HEK293 (cell line): ENCODE data around the gene TMIGD2.

ENCODE experiments used
- GFI1B ChIP-seq: fragments of 450-650 bp; formaldehyde crosslinking; IDR thresholded peaks from 2 replicates; pipeline ENCODE4 v1.5.1; 2016; ENCODE audit warnings: missing biosample characterization, missing genetic modification characterization
- GLI4 ChIP-seq: fragments of 450-650 bp; formaldehyde crosslinking; IDR thresholded peaks from 2 replicates; pipeline ENCODE4 v1.5.1; 2016; ENCODE audit warnings: missing biosample characterization, missing genetic modification characterization
- ZBTB1 ChIP-seq: fragments of 450-650 bp; formaldehyde crosslinking; IDR thresholded peaks from 2 replicates; pipeline ENCODE4 v1.5.1; 2016; ENCODE audit warnings: missing biosample characterization, missing genetic modification characterization
- ZBTB20 ChIP-seq: fragments of 450-650 bp; formaldehyde crosslinking; IDR thresholded peaks from 2 replicates; pipeline ENCODE4 v1.5.1; 2016; ENCODE audit warnings: missing biosample characterization, missing genetic modification characterization
- ZEB2 ChIP-seq: fragments of 450-650 bp; formaldehyde crosslinking; IDR thresholded peaks from 2 replicates; pipeline ENCODE4 v1.5.1; 2016; ENCODE audit warnings: missing biosample characterization, missing genetic modification characterization
- ZFHX2 ChIP-seq: fragments of 450-650 bp; formaldehyde crosslinking; conservative IDR thresholded peaks from 2 replicates; pipeline ENCODE4 v1.5.1; 2016; ENCODE audit warnings: missing biosample characterization, missing genetic modification characterization
- ZFP41 ChIP-seq: fragments of 450-650 bp; formaldehyde crosslinking; IDR thresholded peaks from 2 replicates; pipeline ENCODE4 v1.5.1; 2016; ENCODE audit warnings: missing biosample characterization, missing genetic modification characterization, borderline replicate concordance
- ZNF16 ChIP-seq: fragments of 450-650 bp; formaldehyde crosslinking; IDR thresholded peaks from 2 replicates; pipeline ENCODE4 v1.5.1; 2016; ENCODE audit warnings: low read depth, missing biosample characterization, missing genetic modification characterization
- ZNF175 ChIP-seq: fragments of 450-650 bp; formaldehyde crosslinking; IDR thresholded peaks from 2 replicates; pipeline ENCODE4 v1.5.1; 2016; ENCODE audit warnings: missing biosample characterization, missing genetic modification characterization
- ZNF292 ChIP-seq: fragments of 450-650 bp; formaldehyde crosslinking; IDR thresholded peaks from 2 replicates; pipeline ENCODE4 v1.5.1; 2016; ENCODE audit warnings: low read depth, missing biosample characterization, missing genetic modification characterization, borderline replicate concordance
- ZNF426 ChIP-seq: fragments of 450-650 bp; formaldehyde crosslinking; IDR thresholded peaks from 2 replicates; pipeline ENCODE4 v1.5.1; 2017; ENCODE audit warnings: missing biosample characterization, missing genetic modification characterization, mild to moderate bottlenecking, inconsistent platforms, moderate library complexity
- ZNF514 ChIP-seq: fragments of 450-650 bp; formaldehyde crosslinking; IDR thresholded peaks from 2 replicates; pipeline ENCODE4 v1.5.1; 2016; ENCODE audit warnings: missing biosample characterization, missing genetic modification characterization
- ZNF571 ChIP-seq: fragments of 450-650 bp; formaldehyde crosslinking; IDR thresholded peaks from 2 replicates; pipeline ENCODE4 v1.5.0; 2017; ENCODE audit warnings: missing biosample characterization, missing genetic modification characterization
- ZNF610 ChIP-seq: fragments of 450-650 bp; formaldehyde crosslinking; IDR thresholded peaks from 2 replicates; pipeline ENCODE4 v1.5.1; 2016; ENCODE audit warnings: missing biosample characterization, missing genetic modification characterization, borderline replicate concordance
- ZNF623 ChIP-seq: fragments of 450-650 bp; formaldehyde crosslinking; IDR thresholded peaks from 2 replicates; pipeline ENCODE4 v1.5.1; 2016; ENCODE audit warnings: missing biosample characterization, missing genetic modification characterization
- ZNF837 ChIP-seq: fragments of 450-650 bp; formaldehyde crosslinking; IDR thresholded peaks from 2 replicates; pipeline ENCODE4 v1.5.1; 2016; ENCODE audit warnings: missing biosample characterization, missing genetic modification characterization
- ZXDB ChIP-seq: fragments of 450-650 bp; formaldehyde crosslinking; IDR thresholded peaks from 2 replicates; pipeline ENCODE4 v1.5.1; 2016; ENCODE audit warnings: missing biosample characterization, missing genetic modification characterization
- TF ChIP-seq, protein P1 (sequence below): fragments of 450-650 bp; formaldehyde crosslinking; IDR thresholded peaks from 2 replicates; pipeline ENCODE4 v1.5.1; 2016; ENCODE audit warnings: missing biosample characterization, missing genetic modification characterization
- TF ChIP-seq, protein P2 (sequence below): fragments of 450-650 bp; formaldehyde crosslinking; IDR thresholded peaks from 2 replicates; pipeline ENCODE4 v1.5.1; 2017; ENCODE audit warnings: missing biosample characterization, missing genetic modification characterization
- TF ChIP-seq, protein P3 (sequence below): fragments of 450-650 bp; formaldehyde crosslinking; IDR thresholded peaks from 2 replicates; pipeline ENCODE4 v1.5.1; 2016; ENCODE audit warnings: missing biosample characterization, missing genetic modification characterization
- TF ChIP-seq, protein P4 (sequence below): fragments of 450-650 bp; formaldehyde crosslinking; IDR thresholded peaks from 2 replicates; pipeline ENCODE4 v1.5.1; 2017; ENCODE audit warnings: missing biosample characterization, missing genetic modification characterization
- TF ChIP-seq, protein P5 (sequence below): fragments of 450-650 bp; formaldehyde crosslinking; IDR thresholded peaks from 2 replicates; pipeline ENCODE4; 2016; ENCODE audit warnings: missing biosample characterization, missing genetic modification characterization
- TF ChIP-seq, protein P6 (sequence below): fragments of 450-650 bp; formaldehyde crosslinking; IDR thresholded peaks from 2 replicates; pipeline ENCODE4 v1.5.1; 2017; ENCODE audit warnings: missing biosample characterization, missing genetic modification characterization
- TF ChIP-seq, protein P7 (sequence below): fragments of 450-650 bp; formaldehyde crosslinking; IDR thresholded peaks from 2 replicates; pipeline ENCODE4 v1.5.1; 2017; ENCODE audit warnings: missing biosample characterization, missing genetic modification characterization
- TF ChIP-seq, protein P8 (sequence below): fragments of 450-650 bp; formaldehyde crosslinking; IDR thresholded peaks from 2 replicates; pipeline ENCODE4 v1.5.1; 2017; ENCODE audit warnings: missing biosample characterization, missing genetic modification characterization

TMIGD2 gene

DNA sequence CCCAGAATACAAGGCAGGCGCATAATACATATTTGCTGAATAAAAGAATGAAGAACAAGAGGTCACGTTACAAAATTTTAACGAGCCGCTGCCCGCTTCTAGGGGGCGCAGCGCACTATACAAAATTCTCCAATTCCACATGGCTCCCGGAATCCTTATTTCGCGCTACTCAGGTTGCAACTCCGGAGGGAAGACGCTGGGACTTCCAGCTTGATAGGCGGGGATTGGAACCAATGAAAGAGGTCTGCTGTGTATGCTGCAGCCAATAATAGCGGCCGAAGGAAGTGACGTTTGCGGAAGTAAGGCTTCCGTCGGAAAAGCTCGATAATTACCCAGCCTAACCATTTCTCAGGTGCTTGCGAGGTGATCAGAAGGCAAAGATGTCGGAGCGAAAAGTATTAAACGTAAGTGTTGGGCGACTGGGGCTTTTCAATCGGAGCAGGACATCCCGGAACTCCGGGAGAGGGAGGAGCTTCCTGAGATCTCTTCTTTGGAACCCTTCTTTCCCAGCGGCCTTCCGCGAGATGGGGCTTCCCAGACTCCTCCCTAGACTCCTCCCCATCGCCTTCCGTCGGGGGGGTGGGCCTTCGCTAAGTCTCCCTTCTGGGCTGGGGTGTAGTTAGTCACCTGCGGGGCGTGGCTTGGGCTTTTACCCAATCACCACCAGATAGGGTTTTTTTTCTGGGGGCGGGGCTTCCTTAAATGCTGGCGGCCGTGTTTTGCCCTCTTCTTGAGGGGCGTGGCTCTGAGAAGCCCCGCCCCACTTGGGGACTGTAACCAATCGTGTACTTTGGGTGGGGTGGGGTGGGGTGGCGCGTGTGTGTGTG is 55.2 kb downstream of the TMIGD2 start, which contains the start of gene YJU2 (continued):
- TF ChIP-seq, protein P1, sequence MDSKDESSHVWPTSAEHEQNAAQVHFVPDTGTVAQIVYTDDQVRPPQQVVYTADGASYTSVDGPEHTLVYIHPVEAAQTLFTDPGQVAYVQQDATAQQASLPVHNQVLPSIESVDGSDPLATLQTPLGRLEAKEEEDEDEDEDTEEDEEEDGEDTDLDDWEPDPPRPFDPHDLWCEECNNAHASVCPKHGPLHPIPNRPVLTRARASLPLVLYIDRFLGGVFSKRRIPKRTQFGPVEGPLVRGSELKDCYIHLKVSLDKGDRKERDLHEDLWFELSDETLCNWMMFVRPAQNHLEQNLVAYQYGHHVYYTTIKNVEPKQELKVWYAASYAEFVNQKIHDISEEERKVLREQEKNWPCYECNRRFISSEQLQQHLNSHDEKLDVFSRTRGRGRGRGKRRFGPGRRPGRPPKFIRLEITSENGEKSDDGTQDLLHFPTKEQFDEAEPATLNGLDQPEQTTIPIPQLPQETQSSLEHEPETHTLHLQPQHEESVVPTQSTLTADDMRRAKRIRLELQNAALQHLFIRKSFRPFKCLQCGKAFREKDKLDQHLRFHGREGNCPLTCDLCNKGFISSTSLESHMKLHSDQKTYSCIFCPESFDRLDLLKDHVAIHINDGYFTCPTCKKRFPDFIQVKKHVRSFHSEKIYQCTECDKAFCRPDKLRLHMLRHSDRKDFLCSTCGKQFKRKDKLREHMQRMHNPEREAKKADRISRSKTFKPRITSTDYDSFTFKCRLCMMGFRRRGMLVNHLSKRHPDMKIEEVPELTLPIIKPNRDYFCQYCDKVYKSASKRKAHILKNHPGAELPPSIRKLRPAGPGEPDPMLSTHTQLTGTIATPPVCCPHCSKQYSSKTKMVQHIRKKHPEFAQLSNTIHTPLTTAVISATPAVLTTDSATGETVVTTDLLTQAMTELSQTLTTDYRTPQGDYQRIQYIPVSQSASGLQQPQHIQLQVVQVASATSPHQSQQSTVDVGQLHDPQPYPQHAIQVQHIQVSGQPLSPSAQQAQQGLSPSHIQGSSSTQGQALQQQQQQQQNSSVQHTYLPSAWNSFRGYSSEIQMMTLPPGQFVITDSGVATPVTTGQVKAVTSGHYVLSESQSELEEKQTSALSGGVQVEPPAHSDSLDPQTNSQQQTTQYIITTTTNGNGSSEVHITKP (tag by site-specific recombination) = peak; percentile 97
- TF ChIP-seq, protein P2, sequence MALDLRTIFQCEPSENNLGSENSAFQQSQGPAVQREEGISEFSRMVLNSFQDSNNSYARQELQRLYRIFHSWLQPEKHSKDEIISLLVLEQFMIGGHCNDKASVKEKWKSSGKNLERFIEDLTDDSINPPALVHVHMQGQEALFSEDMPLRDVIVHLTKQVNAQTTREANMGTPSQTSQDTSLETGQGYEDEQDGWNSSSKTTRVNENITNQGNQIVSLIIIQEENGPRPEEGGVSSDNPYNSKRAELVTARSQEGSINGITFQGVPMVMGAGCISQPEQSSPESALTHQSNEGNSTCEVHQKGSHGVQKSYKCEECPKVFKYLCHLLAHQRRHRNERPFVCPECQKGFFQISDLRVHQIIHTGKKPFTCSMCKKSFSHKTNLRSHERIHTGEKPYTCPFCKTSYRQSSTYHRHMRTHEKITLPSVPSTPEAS (tag by site-specific recombination) = peak; percentile 80
- TF ChIP-seq ZNF571 (tag by site-specific recombination) = no peak
- peak; percentile 51 for TF ChIP-seq ZEB2 (tag by site-specific recombination)
- no peak for TF ChIP-seq ZNF292 (tag by site-specific recombination)
- no peak for TF ChIP-seq ZBTB1 (tag by site-specific recombination)
- 0 out of 2 replicates have a peak, but pooled peaks have one; percentile 61 for TF ChIP-seq ZNF610 (tag by site-specific recombination)
- TF ChIP-seq ZNF837 (tag by site-specific recombination) = no peak
- TF ChIP-seq GLI4 = no peak
- TF ChIP-seq, protein P3, sequence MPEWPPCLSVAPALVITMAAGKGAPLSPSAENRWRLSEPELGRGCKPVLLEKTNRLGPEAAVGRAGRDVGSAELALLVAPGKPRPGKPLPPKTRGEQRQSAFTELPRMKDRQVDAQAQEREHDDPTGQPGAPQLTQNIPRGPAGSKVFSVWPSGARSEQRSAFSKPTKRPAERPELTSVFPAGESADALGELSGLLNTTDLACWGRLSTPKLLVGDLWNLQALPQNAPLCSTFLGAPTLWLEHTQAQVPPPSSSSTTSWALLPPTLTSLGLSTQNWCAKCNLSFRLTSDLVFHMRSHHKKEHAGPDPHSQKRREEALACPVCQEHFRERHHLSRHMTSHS = no peak
- TF ChIP-seq, protein P4, sequence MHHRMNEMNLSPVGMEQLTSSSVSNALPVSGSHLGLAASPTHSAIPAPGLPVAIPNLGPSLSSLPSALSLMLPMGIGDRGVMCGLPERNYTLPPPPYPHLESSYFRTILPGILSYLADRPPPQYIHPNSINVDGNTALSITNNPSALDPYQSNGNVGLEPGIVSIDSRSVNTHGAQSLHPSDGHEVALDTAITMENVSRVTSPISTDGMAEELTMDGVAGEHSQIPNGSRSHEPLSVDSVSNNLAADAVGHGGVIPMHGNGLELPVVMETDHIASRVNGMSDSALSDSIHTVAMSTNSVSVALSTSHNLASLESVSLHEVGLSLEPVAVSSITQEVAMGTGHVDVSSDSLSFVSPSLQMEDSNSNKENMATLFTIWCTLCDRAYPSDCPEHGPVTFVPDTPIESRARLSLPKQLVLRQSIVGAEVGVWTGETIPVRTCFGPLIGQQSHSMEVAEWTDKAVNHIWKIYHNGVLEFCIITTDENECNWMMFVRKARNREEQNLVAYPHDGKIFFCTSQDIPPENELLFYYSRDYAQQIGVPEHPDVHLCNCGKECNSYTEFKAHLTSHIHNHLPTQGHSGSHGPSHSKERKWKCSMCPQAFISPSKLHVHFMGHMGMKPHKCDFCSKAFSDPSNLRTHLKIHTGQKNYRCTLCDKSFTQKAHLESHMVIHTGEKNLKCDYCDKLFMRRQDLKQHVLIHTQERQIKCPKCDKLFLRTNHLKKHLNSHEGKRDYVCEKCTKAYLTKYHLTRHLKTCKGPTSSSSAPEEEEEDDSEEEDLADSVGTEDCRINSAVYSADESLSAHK = no peak
- no peak for TF ChIP-seq ZFP41 (tag by site-specific recombination)
- no peak for TF ChIP-seq ZNF514 (tag by site-specific recombination)
- peak; percentile 97 for TF ChIP-seq ZXDB (tag by site-specific recombination)
- TF ChIP-seq, protein P5, sequence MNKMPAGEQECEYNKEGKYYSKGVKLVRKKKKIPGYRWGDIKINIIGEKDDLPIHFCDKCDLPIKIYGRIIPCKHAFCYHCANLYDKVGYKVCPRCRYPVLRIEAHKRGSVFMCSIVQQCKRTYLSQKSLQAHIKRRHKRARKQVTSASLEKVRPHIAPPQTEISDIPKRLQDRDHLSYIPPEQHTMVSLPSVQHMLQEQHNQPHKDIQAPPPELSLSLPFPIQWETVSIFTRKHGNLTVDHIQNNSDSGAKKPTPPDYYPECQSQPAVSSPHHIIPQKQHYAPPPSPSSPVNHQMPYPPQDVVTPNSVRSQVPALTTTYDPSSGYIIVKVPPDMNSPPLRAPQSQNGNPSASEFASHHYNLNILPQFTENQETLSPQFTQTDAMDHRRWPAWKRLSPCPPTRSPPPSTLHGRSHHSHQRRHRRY (tag by site-specific recombination) = no peak
- TF ChIP-seq ZNF623 (tag by site-specific recombination) = peak; percentile 48
- no peak for TF ChIP-seq ZNF175
- TF ChIP-seq, protein P6, sequence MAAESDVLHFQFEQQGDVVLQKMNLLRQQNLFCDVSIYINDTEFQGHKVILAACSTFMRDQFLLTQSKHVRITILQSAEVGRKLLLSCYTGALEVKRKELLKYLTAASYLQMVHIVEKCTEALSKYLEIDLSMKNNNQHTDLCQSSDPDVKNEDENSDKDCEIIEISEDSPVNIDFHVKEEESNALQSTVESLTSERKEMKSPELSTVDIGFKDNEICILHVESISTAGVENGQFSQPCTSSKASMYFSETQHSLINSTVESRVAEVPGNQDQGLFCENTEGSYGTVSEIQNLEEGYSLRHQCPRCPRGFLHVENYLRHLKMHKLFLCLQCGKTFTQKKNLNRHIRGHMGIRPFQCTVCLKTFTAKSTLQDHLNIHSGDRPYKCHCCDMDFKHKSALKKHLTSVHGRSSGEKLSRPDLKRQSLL = peak; percentile 69; the same call in 1 of the 2 replicates
- peak; percentile 66; the same call in 1 of the 2 replicates for TF ChIP-seq ZBTB20 (tag by site-specific recombination)
- TF ChIP-seq, protein P7, sequence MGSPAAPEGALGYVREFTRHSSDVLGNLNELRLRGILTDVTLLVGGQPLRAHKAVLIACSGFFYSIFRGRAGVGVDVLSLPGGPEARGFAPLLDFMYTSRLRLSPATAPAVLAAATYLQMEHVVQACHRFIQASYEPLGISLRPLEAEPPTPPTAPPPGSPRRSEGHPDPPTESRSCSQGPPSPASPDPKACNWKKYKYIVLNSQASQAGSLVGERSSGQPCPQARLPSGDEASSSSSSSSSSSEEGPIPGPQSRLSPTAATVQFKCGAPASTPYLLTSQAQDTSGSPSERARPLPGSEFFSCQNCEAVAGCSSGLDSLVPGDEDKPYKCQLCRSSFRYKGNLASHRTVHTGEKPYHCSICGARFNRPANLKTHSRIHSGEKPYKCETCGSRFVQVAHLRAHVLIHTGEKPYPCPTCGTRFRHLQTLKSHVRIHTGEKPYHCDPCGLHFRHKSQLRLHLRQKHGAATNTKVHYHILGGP (tag by site-specific recombination) = no peak
- TF ChIP-seq, protein P8, sequence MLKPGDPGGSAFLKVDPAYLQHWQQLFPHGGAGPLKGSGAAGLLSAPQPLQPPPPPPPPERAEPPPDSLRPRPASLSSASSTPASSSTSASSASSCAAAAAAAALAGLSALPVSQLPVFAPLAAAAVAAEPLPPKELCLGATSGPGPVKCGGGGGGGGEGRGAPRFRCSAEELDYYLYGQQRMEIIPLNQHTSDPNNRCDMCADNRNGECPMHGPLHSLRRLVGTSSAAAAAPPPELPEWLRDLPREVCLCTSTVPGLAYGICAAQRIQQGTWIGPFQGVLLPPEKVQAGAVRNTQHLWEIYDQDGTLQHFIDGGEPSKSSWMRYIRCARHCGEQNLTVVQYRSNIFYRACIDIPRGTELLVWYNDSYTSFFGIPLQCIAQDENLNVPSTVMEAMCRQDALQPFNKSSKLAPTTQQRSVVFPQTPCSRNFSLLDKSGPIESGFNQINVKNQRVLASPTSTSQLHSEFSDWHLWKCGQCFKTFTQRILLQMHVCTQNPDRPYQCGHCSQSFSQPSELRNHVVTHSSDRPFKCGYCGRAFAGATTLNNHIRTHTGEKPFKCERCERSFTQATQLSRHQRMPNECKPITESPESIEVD (tag by site-specific recombination) = peak; percentile 36; the same call in 1 of the 2 replicates
- TF ChIP-seq GFI1B (tag by site-specific recombination) = no peak
- TF ChIP-seq ZNF426 (tag by site-specific recombination) = no peak
- TF ChIP-seq ZNF16 = no peak
- TF ChIP-seq ZFHX2 (tag by site-specific recombination) = no peak
